Smooth muscle cell (in vitro differentiated cells): ENCODE data around the gene KDM1B. TPM values are rescaled to one million over a fixed set of nuclear protein-coding genes. Genes with fewer than 3 reads are reported as not detected.

Experiments
- DNase-seq: peaks from one replicate; lab custom pipeline; 2025; ENCODE audit not compliant: unreplicated experiment; lab: John Stamatoyannopoulos, UW
- H2AFZ ChIP-seq: fragments of 200-600 bp; sonication (generic); 2 replicates; pipeline ENCODE4 v1.6.0; 2016; ENCODE audit warnings: antibody characterized with exemption, low read depth, mild to moderate bottlenecking
- H3F3A ChIP-seq: fragments of 200-600 bp; sonication (generic); 2 replicates; pipeline ENCODE4 v1.6.0; 2017; ENCODE audit warnings: antibody characterized with exemption, low read depth
- H3K27ac ChIP-seq: fragments of 200-600 bp; sonication (generic); 2 replicates; pipeline ENCODE4 v1.5.1; 2016; ENCODE audit warnings: low read depth, mild to moderate bottlenecking
- H3K27me3 ChIP-seq: fragments of 200-600 bp; sonication (generic); 2 replicates; pipeline ENCODE4 v1.6.1; 2016; ENCODE audit warnings: low read depth, mild to moderate bottlenecking
- H3K36me3 ChIP-seq: fragments of 200-600 bp; sonication (generic); 2 replicates; pipeline ENCODE4 v1.5.1; 2016; ENCODE audit warnings: low read depth
- H3K4me1 ChIP-seq: fragments of 200-600 bp; sonication (generic); 2 replicates; pipeline ENCODE4 v1.5.1; 2016; ENCODE audit warnings: low read depth
- H3K4me2 ChIP-seq: fragments of 200-600 bp; sonication (generic); 2 replicates; pipeline ENCODE4 v1.6.0; 2016; ENCODE audit warnings: mild to moderate bottlenecking
- H3K4me3 ChIP-seq: fragments of 200-600 bp; sonication (generic); 2 replicates; pipeline ENCODE4 v1.5.1; 2016; ENCODE audit warnings: mild to moderate bottlenecking
- H3K79me2 ChIP-seq: fragments of 200-600 bp; sonication (generic); 2 replicates; pipeline ENCODE4 v1.6.0; 2016; ENCODE audit warnings: low read depth, mild to moderate bottlenecking
- H3K9ac ChIP-seq: fragments of 200-600 bp; sonication (generic); 2 replicates; pipeline ENCODE4 v1.6.0; 2016; ENCODE audit warnings: low read depth
- H3K9me3 ChIP-seq: fragments of 200-600 bp; sonication (generic); replicated peaks from 2 replicates; pipeline ENCODE4 v1.5.1; 2016; ENCODE audit warnings: low read depth
- H4K20me1 ChIP-seq: fragments of 200-600 bp; sonication (generic); 2 replicates; pipeline ENCODE4 v1.6.0; 2016; ENCODE audit warnings: low read depth
- WGBS: methylation state at CpG from one replicate; pipeline ENCODE4 v1.1.7; 2016; ENCODE audit warnings: low lambda C conversion rate; 5-methylcytosine and 5-hydroxymethylcytosine counted together
- polyA plus RNA-seq: library from polyadenylated mRNA; unstranded; fragments of >200 nt; fragmentation: Nextera tagmentation; extraction: Ambion mirVana; gene quantifications from 2 replicates; pipeline ENCODE4 v1.2.1, GENCODE V29; 2016
- total RNA-seq: library from RNA; depleted of rRNA; stranded (reverse); fragments of >200 nt; gene quantifications from 2 replicates; pipeline ENCODE4 v1.2.3, GENCODE V29; 2014
- TF ChIP-seq, protein P1 (sequence below): fragments of 200-600 bp; sonication (generic); IDR thresholded peaks from 2 replicates; pipeline ENCODE4 v1.5.1; 2017; ENCODE audit warnings: borderline replicate concordance, mild to moderate bottlenecking, antibody characterized with exemption; ENCODE audit not compliant: insufficient read depth, poor library complexity, severe bottlenecking

KDM1B gene
- total and polyA plus RNA-seq, 2 experiments from 2014 or later = 8.2 to 15.8 TPM

DNA sequence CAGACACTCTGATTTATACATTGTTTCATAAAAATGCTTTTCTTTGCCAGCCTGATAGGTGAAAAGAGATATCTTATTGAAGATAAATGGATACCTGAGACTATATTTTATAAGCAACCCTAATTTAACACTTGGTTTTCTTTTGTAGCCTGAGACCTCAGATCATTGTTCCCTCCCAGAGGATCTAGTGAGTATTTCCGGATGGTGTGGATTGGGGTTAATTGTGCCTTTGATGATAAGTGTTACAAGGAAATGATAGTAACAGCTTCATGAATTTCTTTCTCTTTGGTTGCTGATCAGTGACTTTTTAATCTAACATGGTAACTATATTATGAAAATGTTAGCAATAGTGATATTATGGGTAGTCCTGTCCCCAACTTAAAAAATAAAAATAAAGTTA is 30.4 kb downstream of the KDM1B start:
- 63% methylated on average over 1 of the region's 1 CpG for WGBS
- Histone ChIP-seq H3K4me1 (no peaks in the 10 kb centered on the region), H3K79me2 (no peaks in the 10 kb centered on the region)

DNA sequence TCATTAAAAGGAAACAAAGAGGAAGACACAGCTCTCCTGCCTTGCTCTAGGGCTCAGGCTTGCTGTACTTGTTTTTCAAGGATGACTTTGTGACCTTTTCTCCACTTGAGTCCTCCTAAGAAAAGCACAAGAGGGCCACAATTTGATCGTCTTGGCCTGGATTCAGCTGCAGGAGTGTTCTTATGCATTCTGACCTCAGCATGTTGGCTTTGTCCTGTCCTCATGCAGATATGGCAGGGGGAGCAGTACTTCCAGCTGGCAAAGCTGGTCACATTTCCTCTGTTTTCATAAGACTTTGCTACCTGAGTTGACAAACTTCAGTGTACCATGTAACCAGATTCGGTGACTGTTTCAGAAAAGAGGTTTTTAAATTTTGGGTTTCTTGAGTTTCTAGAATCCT is 30.8 kb downstream of the KDM1B start:
- Histone ChIP-seq H4K20me1 (no peaks in the 10 kb centered on the region), H3K79me2 (no peaks in the 10 kb centered on the region), H3K27me3 (no peaks in the 10 kb centered on the region), H3K4me3 (no peak overlapping the region), H3K4me1 (no peaks in the 10 kb centered on the region), H2AFZ (no peak overlapping the region), H3K9me3 (no peaks in the 10 kb centered on the region), H3K36me3 (no peaks in the 10 kb centered on the region), H3K4me2 (no peak overlapping the region), H3K9ac (no peak overlapping the region), H3K27ac (no peak overlapping the region), H3F3A (no peaks in the 10 kb centered on the region)
- WGBS = 63% methylated on average over 2 of the region's 2 CpGs
- TF ChIP-seq, protein P1, sequence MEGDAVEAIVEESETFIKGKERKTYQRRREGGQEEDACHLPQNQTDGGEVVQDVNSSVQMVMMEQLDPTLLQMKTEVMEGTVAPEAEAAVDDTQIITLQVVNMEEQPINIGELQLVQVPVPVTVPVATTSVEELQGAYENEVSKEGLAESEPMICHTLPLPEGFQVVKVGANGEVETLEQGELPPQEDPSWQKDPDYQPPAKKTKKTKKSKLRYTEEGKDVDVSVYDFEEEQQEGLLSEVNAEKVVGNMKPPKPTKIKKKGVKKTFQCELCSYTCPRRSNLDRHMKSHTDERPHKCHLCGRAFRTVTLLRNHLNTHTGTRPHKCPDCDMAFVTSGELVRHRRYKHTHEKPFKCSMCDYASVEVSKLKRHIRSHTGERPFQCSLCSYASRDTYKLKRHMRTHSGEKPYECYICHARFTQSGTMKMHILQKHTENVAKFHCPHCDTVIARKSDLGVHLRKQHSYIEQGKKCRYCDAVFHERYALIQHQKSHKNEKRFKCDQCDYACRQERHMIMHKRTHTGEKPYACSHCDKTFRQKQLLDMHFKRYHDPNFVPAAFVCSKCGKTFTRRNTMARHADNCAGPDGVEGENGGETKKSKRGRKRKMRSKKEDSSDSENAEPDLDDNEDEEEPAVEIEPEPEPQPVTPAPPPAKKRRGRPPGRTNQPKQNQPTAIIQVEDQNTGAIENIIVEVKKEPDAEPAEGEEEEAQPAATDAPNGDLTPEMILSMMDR = no peak
- DNase-seq = no peak

More for the DNA sequence above, 30.4 kb downstream of the KDM1B start:
- Histone ChIP-seq H3K36me3 (no peaks in the 10 kb centered on the region), H4K20me1 (no peaks in the 10 kb centered on the region), H3K9ac (no peak overlapping the region), H3K9me3 (no peaks in the 10 kb centered on the region), H2AFZ (no peak overlapping the region), H3K4me3 (no peak overlapping the region), H3K27me3 (no peaks in the 10 kb centered on the region), H3K4me2 (no peak overlapping the region), H3K27ac (no peak overlapping the region), H3F3A (no peaks in the 10 kb centered on the region)
- TF ChIP-seq, protein P1 = no peak
- DNase-seq = no peak

DNA sequence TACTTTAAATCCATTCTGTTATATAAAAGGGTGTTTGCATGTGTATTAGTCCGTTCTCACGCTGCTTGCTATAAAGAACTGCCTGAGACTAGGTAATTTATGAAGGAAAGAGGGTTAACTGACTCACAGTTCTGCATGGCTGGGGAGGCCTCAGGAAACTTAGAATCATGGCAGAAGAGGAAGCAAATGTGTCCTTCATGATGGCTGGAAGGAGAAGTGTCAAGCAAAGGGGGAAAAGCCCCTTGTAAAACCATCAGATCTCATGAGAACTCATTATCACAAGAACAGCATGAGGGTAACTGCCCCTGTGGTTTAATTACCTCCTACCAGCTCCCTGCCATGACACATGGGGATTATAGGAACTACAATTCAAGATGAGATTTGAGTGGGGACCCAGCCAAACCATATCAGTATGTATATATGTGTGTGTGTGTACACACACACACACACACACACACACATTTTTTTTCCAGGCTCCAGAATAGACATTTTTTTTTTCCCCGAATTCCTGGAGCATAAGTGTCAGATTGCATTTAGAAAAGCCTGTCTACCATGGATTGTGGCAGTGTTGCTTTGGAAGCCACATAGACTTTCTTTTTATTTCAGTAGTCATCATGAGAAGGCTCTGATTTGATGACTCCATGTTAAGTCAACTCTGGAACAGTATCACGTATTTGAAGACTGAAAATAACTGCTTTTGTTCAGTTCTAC is 31.5 kb downstream of the KDM1B start:
- no peak overlapping the region for H3K27ac ChIP-seq
- no peak for DNase-seq

More for the DNA sequence above, 31.5 kb downstream of the KDM1B start:
- WGBS = 88% methylated on average over 4 of the region's 4 CpGs
- Histone ChIP-seq H3K9me3 (no peaks in the 10 kb centered on the region), H3K4me2 (no peak overlapping the region), H3K36me3 (peaks cover 3% of the 10 kb centered on the region), H4K20me1 (no peaks in the 10 kb centered on the region), H3K4me3 (no peak overlapping the region), H3F3A (no peaks in the 10 kb centered on the region), H2AFZ (no peak overlapping the region), H3K9ac (no peak overlapping the region), H3K4me1 (no peaks in the 10 kb centered on the region), H3K27me3 (no peaks in the 10 kb centered on the region), H3K79me2 (no peaks in the 10 kb centered on the region)
- TF ChIP-seq, protein P1 = no peak
